HG03575 (cell line): Measurements from ENCODE around the gene POLQ.
"Not testable (repeated sequence)": the region's sequence is repeated elsewhere in the genome, so short reads cannot be mapped to it uniquely, and the experiment has no call there.

Experiments
- ATAC-seq: cut with Tn5 transposase; IDR thresholded peaks from one replicate; pipeline ENCODE4 v1.9.1; 2021; ENCODE audit not compliant: unreplicated experiment, insufficient number of reproducible peaks, low FRiP score; ENCODE audit errors: extremely low read depth

POLQ gene

GRCh38 chr3:121515862-121516261 lies 29.9 kb downstream of the POLQ start:
- no peak for ATAC-seq

GRCh38 chr3:121515313-121515712 lies 30.5 kb downstream of the POLQ start:
- ATAC-seq, result no peak

- no peak for ATAC-seq
Measured at GRCh38 chr3:121514496-121514895, 31.3 kb downstream of the POLQ start.

GRCh38 chr3:121508389-121508788 lies 37.4 kb downstream of the POLQ start:
- ATAC-seq, result no peak

GRCh38 chr3:121505256-121505655 lies 40.5 kb downstream of the POLQ start:
- ATAC-seq, result no peak

GRCh38 chr3:121504618-121505017 lies 41.2 kb downstream of the POLQ start:
- no peak for ATAC-seq

GRCh38 chr3:121496786-121497185 lies 49.0 kb downstream of the POLQ start:
- no peak for ATAC-seq

- no peak for ATAC-seq
Measured at GRCh38 chr3:121493431-121493830, 52.4 kb downstream of the POLQ start.

- ATAC-seq, result no peak
Measured at GRCh38 chr3:121491683-121492320, 54.0 kb downstream of the POLQ start.

GRCh38 chr3:121490161-121490560 lies 55.6 kb downstream of the POLQ start:
- no peak for ATAC-seq

GRCh38 chr3:121488628-121489027 lies 57.2 kb downstream of the POLQ start:
- ATAC-seq, result no peak

- no peak for ATAC-seq
Measured at GRCh38 chr3:121483290-121483689, 62.5 kb downstream of the POLQ start.

- ATAC-seq, result no peak
Measured at GRCh38 chr3:121482660-121483059, 63.1 kb downstream of the POLQ start.

- ATAC-seq, result no peak
Measured at GRCh38 chr3:121481106-121481880, 64.5 kb downstream of the POLQ start.

GRCh38 chr3:121477589-121477988 lies 68.2 kb downstream of the POLQ start:
- ATAC-seq, result no peak

GRCh38 chr3:121473001-121473400 lies 72.8 kb downstream of the POLQ start:
- ATAC-seq, result no peak

GRCh38 chr3:121467085-121467484 lies 78.7 kb downstream of the POLQ start:
- ATAC-seq, result no peak

- no peak for ATAC-seq
Measured at GRCh38 chr3:121463745-121464144, 82.0 kb downstream of the POLQ start.

- ATAC-seq, result no peak
Measured at GRCh38 chr3:121462565-121462964, 83.2 kb downstream of the POLQ start.

GRCh38 chr3:121451752-121452151 lies 94.0 kb downstream of the POLQ start:
- not testable (repeated sequence) for ATAC-seq

- ATAC-seq, result no peak
Measured at GRCh38 chr3:121443456-121443855, 102.3 kb downstream of the POLQ start.
